ENCODE results near the gene PHETA1. TPM values are rescaled to one million over a fixed set of nuclear protein-coding genes. Genes with fewer than 3 reads are reported as not detected.

The PHETA1 gene
- total RNA-seq, 4 donors from 2014 or later: 5.5 to 14.6 (median 8.9) TPM

- TF ChIP-seq CTCF (IDR thresholded peaks at IDR 0.05): no peak
- DNase-seq (ENCODE audit: low spot score) (no peak), ATAC-seq (ENCODE audit: low FRiP score) (no peak)
Measured at GRCh38 chr12:111367661-111368221, 1.2 kb downstream of the PHETA1 start.

GRCh38 chr12:111366583-111366982 lies 2.3 kb downstream of the PHETA1 start:
- no peak for DNase-seq (ENCODE audit: low spot score)
- TF ChIP-seq CTCF (IDR thresholded peaks at IDR 0.05): no peak
- no peak for ATAC-seq (ENCODE audit: low FRiP score)

GRCh38 chr12:111366075-111366474 lies 2.8 kb downstream of the PHETA1 start:
- TF ChIP-seq CTCF (IDR thresholded peaks at IDR 0.05): no peak
- DNase-seq (ENCODE audit: low spot score) (no peak), ATAC-seq (ENCODE audit: low FRiP score) (no peak)

- no peak for ATAC-seq (ENCODE audit: low FRiP score)
Measured at GRCh38 chr12:111363578-111363977, 5.3 kb downstream of the PHETA1 start.

GRCh38 chr12:111362687-111363475 lies 6.0 kb downstream of the PHETA1 start:
- no peak for TF ChIP-seq CTCF (IDR thresholded peaks at IDR 0.05)
- no peak for ATAC-seq (ENCODE audit: low FRiP score)
- DNase-seq (ENCODE audit: low spot score): no peak

More at GRCh38 chr12:111363578-111363977, 5.3 kb downstream of the PHETA1 start:
- TF ChIP-seq CTCF (IDR thresholded peaks at IDR 0.05): no peak
- DNase-seq (ENCODE audit: low spot score): no peak

GRCh38 chr12:111361717-111362576 lies 6.9 kb downstream of the PHETA1 start:
- no peak for TF ChIP-seq CTCF (IDR thresholded peaks at IDR 0.05)
- no peak for ATAC-seq (ENCODE audit: low FRiP score)
- DNase-seq (ENCODE audit: low spot score): no peak

Measured in omental fat pad (tissue), 4 donors.